ENCODE measurements around the gene TACC2.

Gene TACC2

GRCh38 chr10:122194251-122194650 is 205.3 kb downstream of the TACC2 start:
- ATAC-seq = no peak
- no peak for TF ChIP-seq SNAI2 (CRISPR knock-in tag; IDR thresholded peaks at IDR 0.05)
- TF ChIP-seq TSHZ2 (CRISPR knock-in tag; IDR thresholded peaks at IDR 0.05) = no peak
- no peak for TF ChIP-seq ZNF565 (CRISPR knock-in tag; conservative IDR thresholded peaks at IDR 0.05; ENCODE audit: low read depth)
- no peak for TF ChIP-seq CSDC2 (CRISPR knock-in tag; IDR thresholded peaks at IDR 0.05)
- no peak for TF ChIP-seq TCF4 (CRISPR knock-in tag; IDR thresholded peaks at IDR 0.05; ENCODE audit: borderline replicate concordance)
- TF ChIP-seq ZNF70 (CRISPR knock-in tag; IDR thresholded peaks at IDR 0.05) = no peak
- no peak for TF ChIP-seq ARNTL (CRISPR knock-in tag; IDR thresholded peaks at IDR 0.05; ENCODE audit: borderline replicate concordance, low read depth)
- no peak for TF ChIP-seq ESRRG (CRISPR knock-in tag; IDR thresholded peaks at IDR 0.05)
- TF ChIP-seq GLIS3 (CRISPR knock-in tag; IDR thresholded peaks at IDR 0.05) = no peak
- no peak for TF ChIP-seq PATZ1 (CRISPR knock-in tag; IDR thresholded peaks at IDR 0.05; ENCODE audit: borderline replicate concordance)
- TF ChIP-seq CREB5 (CRISPR knock-in tag; IDR thresholded peaks at IDR 0.05; ENCODE audit: low read depth) = no peak
- TF ChIP-seq POU6F1 (CRISPR knock-in tag; IDR thresholded peaks at IDR 0.05; ENCODE audit: borderline replicate concordance, low read depth) = no peak
- TF ChIP-seq ZC3H10 (CRISPR knock-in tag; IDR thresholded peaks at IDR 0.05) = no peak
- TF ChIP-seq TOX (CRISPR knock-in tag; IDR thresholded peaks at IDR 0.05; ENCODE audit: borderline replicate concordance) = no peak
- no peak for TF ChIP-seq ZFP30 (CRISPR knock-in tag; IDR thresholded peaks at IDR 0.05)
- TF ChIP-seq OSR1 (CRISPR knock-in tag; IDR thresholded peaks at IDR 0.05) = no peak
- TF ChIP-seq ZNF8 (CRISPR knock-in tag; IDR thresholded peaks at IDR 0.05) = no peak
- no peak for TF ChIP-seq RARB (CRISPR knock-in tag; IDR thresholded peaks at IDR 0.05)
- no peak for TF ChIP-seq ZFP3 (CRISPR knock-in tag; IDR thresholded peaks at IDR 0.05)
- TF ChIP-seq ISL1 (CRISPR knock-in tag; IDR thresholded peaks at IDR 0.05) = no peak

- no peak for TF ChIP-seq CSDC2 (CRISPR knock-in tag; IDR thresholded peaks at IDR 0.05)
- TF ChIP-seq SNAI2 (CRISPR knock-in tag; IDR thresholded peaks at IDR 0.05) = no peak
- TF ChIP-seq ZNF8 (CRISPR knock-in tag; IDR thresholded peaks at IDR 0.05) = no peak
- no peak for TF ChIP-seq CSRNP3 (CRISPR knock-in tag; IDR thresholded peaks at IDR 0.05)
- no peak for TF ChIP-seq BACH2 (CRISPR knock-in tag; IDR thresholded peaks at IDR 0.05; ENCODE audit: borderline replicate concordance)
- no peak for TF ChIP-seq PPARA (CRISPR knock-in tag; IDR thresholded peaks at IDR 0.05; ENCODE audit: borderline replicate concordance)
- TF ChIP-seq ZC3H10 (CRISPR knock-in tag; IDR thresholded peaks at IDR 0.05) = no peak
- TF ChIP-seq TOX (CRISPR knock-in tag; IDR thresholded peaks at IDR 0.05; ENCODE audit: borderline replicate concordance) = no peak
- TF ChIP-seq TCF4 (CRISPR knock-in tag; IDR thresholded peaks at IDR 0.05; ENCODE audit: borderline replicate concordance) = no peak
- TF ChIP-seq ZNF565 (CRISPR knock-in tag; conservative IDR thresholded peaks at IDR 0.05; ENCODE audit: low read depth) = no peak
- TF ChIP-seq ZNF70 (CRISPR knock-in tag; IDR thresholded peaks at IDR 0.05) = no peak
- no peak for TF ChIP-seq ZFP3 (CRISPR knock-in tag; IDR thresholded peaks at IDR 0.05)
- TF ChIP-seq CREB5 (CRISPR knock-in tag; IDR thresholded peaks at IDR 0.05; ENCODE audit: low read depth) = no peak
- TF ChIP-seq ARNTL (CRISPR knock-in tag; IDR thresholded peaks at IDR 0.05; ENCODE audit: borderline replicate concordance, low read depth) = no peak
- no peak for TF ChIP-seq GLIS3 (CRISPR knock-in tag; IDR thresholded peaks at IDR 0.05)
- TF ChIP-seq RARB (CRISPR knock-in tag; IDR thresholded peaks at IDR 0.05) = no peak
- no peak for TF ChIP-seq ISL1 (CRISPR knock-in tag; IDR thresholded peaks at IDR 0.05)
- no peak for TF ChIP-seq POU6F1 (CRISPR knock-in tag; IDR thresholded peaks at IDR 0.05; ENCODE audit: borderline replicate concordance, low read depth)
- ATAC-seq = no peak
Observed at GRCh38 chr10:122196218-122196617, 207.3 kb downstream of the TACC2 start.

Data from SK-N-SH treated with all-trans-retinoic acid at 6 μM for 48 hours (cell line).